PC-3 (cell line): ENCODE results near the gene PSG4.
"Not testable (repeated sequence)": the region's sequence is repeated elsewhere in the genome, so short reads cannot be mapped to it uniquely, and the experiment has no call there.

ENCODE experiments used
- CTCF ChIP-seq: fragments of 300-600 bp; sonication (generic); conservative IDR thresholded peaks from 2 replicates; pipeline ENCODE4 v1.5.1; 2017; ENCODE audit warnings: antibody characterized with exemption, low read depth, mild to moderate bottlenecking, low read length
- EZH2 ChIP-seq: fragments of 300-600 bp; sonication (generic); IDR thresholded peaks from one replicate; pipeline ENCODE4 v1.6.1; 2017; ENCODE audit warnings: antibody characterized with exemption, mild to moderate bottlenecking, low read length; ENCODE audit not compliant: unreplicated experiment
- EZH2phosphoT487 ChIP-seq: fragments of 300-600 bp; sonication (generic); IDR thresholded peaks from 2 replicates; pipeline ENCODE4 v1.6.1; 2018; ENCODE audit warnings: mild to moderate bottlenecking, antibody characterized with exemption, low read length, borderline replicate concordance

GRCh38 chr19:43165906-43166305, 39.5 kb downstream of the PSG4 start:
- not testable (repeated sequence) for TF ChIP-seq CTCF, EZH2, EZH2phosphoT487
